Measurements from ENCODE around the gene DUSP10.

DNA sequence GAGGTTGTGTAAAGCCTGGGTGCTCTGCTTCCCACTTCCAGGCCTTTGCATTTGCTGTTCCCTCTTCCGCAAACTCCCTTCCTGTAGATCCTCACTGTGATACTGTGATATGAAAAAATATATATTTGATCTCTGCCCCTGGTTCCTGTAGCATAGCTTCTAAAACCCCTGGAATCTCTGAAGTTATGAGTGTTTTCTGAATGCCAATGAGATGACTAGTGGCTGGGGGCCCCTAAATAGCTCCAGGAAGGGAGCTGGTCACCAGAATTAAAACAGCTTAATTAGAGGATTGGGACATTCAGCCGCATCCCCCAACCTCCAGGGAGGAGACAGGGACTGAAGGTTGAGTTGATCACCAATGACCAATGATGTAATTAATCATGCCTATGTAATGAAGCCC is 21.9 kb downstream of the DUSP10 start:
- TF ChIP-seq, protein P1, sequence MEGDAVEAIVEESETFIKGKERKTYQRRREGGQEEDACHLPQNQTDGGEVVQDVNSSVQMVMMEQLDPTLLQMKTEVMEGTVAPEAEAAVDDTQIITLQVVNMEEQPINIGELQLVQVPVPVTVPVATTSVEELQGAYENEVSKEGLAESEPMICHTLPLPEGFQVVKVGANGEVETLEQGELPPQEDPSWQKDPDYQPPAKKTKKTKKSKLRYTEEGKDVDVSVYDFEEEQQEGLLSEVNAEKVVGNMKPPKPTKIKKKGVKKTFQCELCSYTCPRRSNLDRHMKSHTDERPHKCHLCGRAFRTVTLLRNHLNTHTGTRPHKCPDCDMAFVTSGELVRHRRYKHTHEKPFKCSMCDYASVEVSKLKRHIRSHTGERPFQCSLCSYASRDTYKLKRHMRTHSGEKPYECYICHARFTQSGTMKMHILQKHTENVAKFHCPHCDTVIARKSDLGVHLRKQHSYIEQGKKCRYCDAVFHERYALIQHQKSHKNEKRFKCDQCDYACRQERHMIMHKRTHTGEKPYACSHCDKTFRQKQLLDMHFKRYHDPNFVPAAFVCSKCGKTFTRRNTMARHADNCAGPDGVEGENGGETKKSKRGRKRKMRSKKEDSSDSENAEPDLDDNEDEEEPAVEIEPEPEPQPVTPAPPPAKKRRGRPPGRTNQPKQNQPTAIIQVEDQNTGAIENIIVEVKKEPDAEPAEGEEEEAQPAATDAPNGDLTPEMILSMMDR (IDR thresholded peaks at IDR 0.05): no peak
- TF ChIP-seq POLR2A (IDR thresholded peaks at IDR 0.05): no peak

Measured in Peyer's patch (tissue), 4 donors.